DND-41 (cell line): ENCODE measurements around the gene KAZN.
"Not testable (repeated sequence)": the region's sequence is repeated elsewhere in the genome, so short reads cannot be mapped to it uniquely, and the experiment has no call there.

Experiments
- ATAC-seq: fragments of 200-7000 bp; cut with Tn5 transposase; 3 replicates; pipeline ENCODE4 v1.9.1; 2021; ENCODE audit warnings: low read depth; ENCODE audit not compliant: insufficient read depth
- DNase-seq: peaks from one replicate; pipeline ENCODE4 v3.0.0-alpha.2; 2020
- H2AFZ ChIP-seq: 2 replicates; pipeline ENCODE4 v1.6.0; 2012; ENCODE audit warnings: low read depth, low read length
- H3K27ac ChIP-seq: 2 replicates; pipeline ENCODE4 v1.5.1; 2012; ENCODE audit warnings: low read length, inconsistent platforms
- H3K27me3 ChIP-seq: fragments of 200-600 bp; sonication (generic); 2 replicates; pipeline ENCODE4 v1.6.0; 2012; ENCODE audit warnings: low read length, mild to moderate bottlenecking, inconsistent platforms; ENCODE audit not compliant: insufficient read depth, poor library complexity
- H3K36me3 ChIP-seq: 2 replicates; pipeline ENCODE4 v1.5.1; 2012; ENCODE audit warnings: low read length, inconsistent platforms; ENCODE audit not compliant: insufficient read depth
- H3K4me1 ChIP-seq: 2 replicates; pipeline ENCODE4 v1.5.1; 2012; ENCODE audit warnings: mild to moderate bottlenecking, low read length; ENCODE audit not compliant: insufficient read depth
- H3K4me2 ChIP-seq: 2 replicates; pipeline ENCODE4 v1.6.0; 2012; ENCODE audit warnings: mild to moderate bottlenecking, moderate library complexity, low read length, inconsistent platforms; ENCODE audit not compliant: insufficient read depth
- H3K4me3 ChIP-seq, 2 experiments: fragments of 200-600 bp in 1 of 2; shearing (Covaris generic) in 1 of 2; 2 replicates each; pipeline ENCODE4 v1.5.1; 2012 to 2016; ENCODE audit warnings: inconsistent platforms in 2 of 2, low read length in 2 of 2, mild to moderate bottlenecking in 2 of 2, low read depth in 1 of 2, moderate library complexity in 1 of 2
- H3K79me2 ChIP-seq: 2 replicates; pipeline ENCODE4 v1.6.0; 2012; ENCODE audit warnings: low read length, inconsistent platforms; ENCODE audit not compliant: insufficient read depth
- H3K9ac ChIP-seq: 2 replicates; pipeline ENCODE4 v1.6.0; 2012; ENCODE audit warnings: low read depth, mild to moderate bottlenecking, inconsistent platforms, low read length, moderate library complexity
- H3K9me3 ChIP-seq: 2 replicates; pipeline ENCODE4 v1.5.1; 2012; ENCODE audit warnings: low read length, moderate library complexity, mild to moderate bottlenecking, inconsistent platforms; ENCODE audit not compliant: insufficient read depth, severe bottlenecking
- H4K20me1 ChIP-seq: 2 replicates; pipeline ENCODE4 v1.6.0; 2012; ENCODE audit warnings: low read length; ENCODE audit not compliant: insufficient read depth
- EZH2 ChIP-seq: IDR thresholded peaks from 3 replicates; pipeline ENCODE4 v1.6.1; 2012; ENCODE audit warnings: borderline replicate concordance, low read depth, mild to moderate bottlenecking, moderate library complexity, low read length, inconsistent platforms; ENCODE audit not compliant: severe bottlenecking
- TF ChIP-seq, protein P1 (sequence below): IDR thresholded peaks from 2 replicates; pipeline ENCODE4 v1.5.1; 2012; ENCODE audit warnings: borderline replicate concordance, low read length, moderate library complexity, mild to moderate bottlenecking; ENCODE audit not compliant: poor library complexity, severe bottlenecking; ENCODE audit errors: extremely low read depth

Gene KAZN

GRCh38 chr1:15129944-15130343, 531.5 kb downstream of the KAZN start:
- ATAC-seq (no peak), DNase-seq (no peak)
- H3K9me3 ChIP-seq = no peaks in the 10 kb centered on the region
- no peaks in the 10 kb centered on the region for H3K4me1 ChIP-seq
- peaks cover 9% of the 10 kb centered on the region for H3K27me3 ChIP-seq
- H3K36me3 ChIP-seq = no peaks in the 10 kb centered on the region
- no peak overlapping the region for H2AFZ ChIP-seq
- H3K27ac ChIP-seq = no peak overlapping the region
- no peak overlapping the region for H3K4me2 ChIP-seq
- no peaks in the 10 kb centered on the region for H4K20me1 ChIP-seq
- no peak overlapping the region for H3K9ac ChIP-seq
- no peak overlapping the region for H3K4me3 ChIP-seq
- no peaks in the 10 kb centered on the region for H3K79me2 ChIP-seq
- TF ChIP-seq EZH2 = no peak
- TF ChIP-seq, protein P1, sequence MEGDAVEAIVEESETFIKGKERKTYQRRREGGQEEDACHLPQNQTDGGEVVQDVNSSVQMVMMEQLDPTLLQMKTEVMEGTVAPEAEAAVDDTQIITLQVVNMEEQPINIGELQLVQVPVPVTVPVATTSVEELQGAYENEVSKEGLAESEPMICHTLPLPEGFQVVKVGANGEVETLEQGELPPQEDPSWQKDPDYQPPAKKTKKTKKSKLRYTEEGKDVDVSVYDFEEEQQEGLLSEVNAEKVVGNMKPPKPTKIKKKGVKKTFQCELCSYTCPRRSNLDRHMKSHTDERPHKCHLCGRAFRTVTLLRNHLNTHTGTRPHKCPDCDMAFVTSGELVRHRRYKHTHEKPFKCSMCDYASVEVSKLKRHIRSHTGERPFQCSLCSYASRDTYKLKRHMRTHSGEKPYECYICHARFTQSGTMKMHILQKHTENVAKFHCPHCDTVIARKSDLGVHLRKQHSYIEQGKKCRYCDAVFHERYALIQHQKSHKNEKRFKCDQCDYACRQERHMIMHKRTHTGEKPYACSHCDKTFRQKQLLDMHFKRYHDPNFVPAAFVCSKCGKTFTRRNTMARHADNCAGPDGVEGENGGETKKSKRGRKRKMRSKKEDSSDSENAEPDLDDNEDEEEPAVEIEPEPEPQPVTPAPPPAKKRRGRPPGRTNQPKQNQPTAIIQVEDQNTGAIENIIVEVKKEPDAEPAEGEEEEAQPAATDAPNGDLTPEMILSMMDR = no peak

DNA sequence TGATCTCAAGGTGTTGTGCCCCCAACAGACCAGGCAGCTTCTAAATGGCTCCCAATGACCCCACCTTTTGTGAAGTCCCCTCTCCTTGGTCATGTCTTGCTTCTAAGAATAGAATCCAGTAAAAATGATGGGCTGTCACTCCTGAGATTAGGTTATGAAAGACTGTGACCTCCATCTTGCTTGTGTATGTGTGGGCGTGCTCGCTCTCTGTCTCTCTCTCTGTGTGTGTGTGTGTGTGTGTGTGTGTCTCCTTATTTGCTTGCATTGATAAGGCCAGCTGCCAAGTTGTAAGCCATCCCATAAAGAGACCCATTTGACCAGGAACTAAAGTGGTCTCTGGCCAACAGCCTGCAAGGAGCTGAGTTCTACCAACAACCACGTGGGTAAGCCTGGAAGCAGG, 532.1 kb downstream of the KAZN start:
- no peaks in the 10 kb centered on the region for H4K20me1 ChIP-seq

DNA sequence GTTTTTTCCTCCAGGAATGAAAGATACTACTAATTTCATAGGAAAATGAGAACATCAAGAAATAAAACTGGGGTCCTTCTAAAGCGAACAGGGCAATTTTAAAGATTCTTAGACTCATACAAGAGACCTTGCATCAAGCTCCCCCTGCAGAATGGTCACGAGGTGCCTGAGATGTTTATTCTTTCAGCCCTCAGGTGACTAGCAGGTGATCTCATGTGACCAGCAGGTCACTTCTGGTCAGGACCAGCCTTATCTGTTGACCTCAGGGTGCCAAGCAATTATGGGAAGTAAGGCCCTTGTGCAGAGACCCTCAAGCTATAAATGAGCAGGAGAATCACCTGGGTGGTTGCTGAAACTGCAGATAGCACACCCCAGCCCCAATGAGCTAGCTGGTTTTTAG, 534.5 kb downstream of the KAZN start:
- H3K27ac ChIP-seq = no peak overlapping the region
- no peak for DNase-seq
- no peak for ATAC-seq
- no peaks in the 10 kb centered on the region for H3K36me3 ChIP-seq
- peaks cover 9% of the 10 kb centered on the region for H3K27me3 ChIP-seq
- no peak overlapping the region for H2AFZ ChIP-seq
- H3K9me3 ChIP-seq = no peaks in the 10 kb centered on the region
- H3K9ac ChIP-seq = no peak overlapping the region
- H3K4me2 ChIP-seq = no peak overlapping the region
- H3K79me2 ChIP-seq = no peaks in the 10 kb centered on the region
- TF ChIP-seq EZH2 = no peak
- TF ChIP-seq, protein P1 = no peak
- no peaks in the 10 kb centered on the region for H4K20me1 ChIP-seq
- H3K4me3 ChIP-seq = no peak overlapping the region
- H3K4me1 ChIP-seq = no peaks in the 10 kb centered on the region

More for the DNA sequence above, 532.1 kb downstream of the KAZN start:
- TF ChIP-seq EZH2 = no peak
- TF ChIP-seq, protein P1 = no peak
- H3K36me3 ChIP-seq = no peaks in the 10 kb centered on the region
- no peak overlapping the region for H3K27ac ChIP-seq
- no peak overlapping the region for H3K9ac ChIP-seq
- no peak overlapping the region for H3K4me2 ChIP-seq
- H3K9me3 ChIP-seq = no peaks in the 10 kb centered on the region
- H3K79me2 ChIP-seq = no peaks in the 10 kb centered on the region
- no peak for ATAC-seq
- H3K4me1 ChIP-seq = no peaks in the 10 kb centered on the region
- H3K4me3 ChIP-seq = no peak overlapping the region
- H3K27me3 ChIP-seq = peaks cover 9% of the 10 kb centered on the region
- no peak overlapping the region for H2AFZ ChIP-seq
- DNase-seq = no peak

- H3K36me3 ChIP-seq = no peaks in the 10 kb centered on the region
- H3K4me3 ChIP-seq = no peak overlapping the region
- no peak overlapping the region for H3K9ac ChIP-seq
- H3K4me1 ChIP-seq = no peaks in the 10 kb centered on the region
- no peak overlapping the region for H3K4me2 ChIP-seq
- H3K79me2 ChIP-seq = no peaks in the 10 kb centered on the region
- H3K27me3 ChIP-seq = peaks cover 9% of the 10 kb centered on the region
- no peak overlapping the region for H3K27ac ChIP-seq
- TF ChIP-seq, protein P1 = no peak
- TF ChIP-seq EZH2 = no peak
- no peak overlapping the region for H2AFZ ChIP-seq
- DNase-seq = no peak
- H4K20me1 ChIP-seq = no peaks in the 10 kb centered on the region
- no peak for ATAC-seq
- no peaks in the 10 kb centered on the region for H3K9me3 ChIP-seq
Measured at GRCh38 chr1:15134285-15134684, 535.8 kb downstream of the KAZN start.

DNA sequence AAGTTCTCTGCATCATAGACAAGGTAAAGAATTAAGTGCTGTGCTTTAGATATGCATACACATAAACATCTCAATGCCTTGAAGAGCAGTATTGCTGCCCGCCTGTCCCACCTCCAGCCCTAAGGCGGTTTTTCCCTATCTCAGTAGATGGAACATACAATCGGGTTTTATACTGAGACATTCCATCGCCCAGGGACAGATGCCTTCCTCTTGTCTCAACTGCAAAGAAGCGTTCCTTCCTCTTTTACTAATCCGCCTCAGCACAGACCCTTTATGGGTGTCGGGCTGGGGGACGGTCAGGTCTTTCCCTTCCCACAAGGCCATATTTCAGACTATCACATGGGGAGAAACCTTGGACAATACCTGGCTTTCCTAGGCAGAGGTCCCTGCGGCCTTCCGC, 537.1 kb downstream of the KAZN start:
- not testable (repeated sequence) for H3K4me2 ChIP-seq, ATAC-seq, H3K27me3 ChIP-seq, H3K4me1 ChIP-seq, H2AFZ ChIP-seq, DNase-seq, H3K79me2 ChIP-seq, H3K36me3 ChIP-seq, H3K9ac ChIP-seq, H3K27ac ChIP-seq, H3K4me3 ChIP-seq, H4K20me1 ChIP-seq, H3K9me3 ChIP-seq
